Measurements from ENCODE around the gene AGAP2. TPM values are rescaled to one million over a fixed set of nuclear protein-coding genes. Genes with fewer than 3 reads are reported as not detected.

Gene AGAP2
- total RNA-seq, 4 donors from 2014 or later, result 0.29 to 6.3 (median 2.6) TPM

GRCh38 chr12:57725851-57726150 lies 12.7 kb downstream of the AGAP2 start:
- Histone ChIP-seq H3K27ac (peak overlapping the region in 1 of 2 donors; percentile 39), H3K27me3 (no peaks in the 10 kb centered on the region), H3K36me3 (no peaks in the 10 kb centered on the region), H3K4me3 (peak overlapping the region; percentile 53 to 59), H3K4me1 (no peaks in the 10 kb centered on the region), H3K9me3 (no peaks in the 10 kb centered on the region)
- DNase-seq, result no peak
- intact Hi-C loops (cut with DNase I; ENCODE audit: low total_unique reads), result no loop called here
- no peak for TF ChIP-seq POLR2A (IDR thresholded peaks at IDR 0.05)
- TF ChIP-seq CTCF (IDR thresholded peaks at IDR 0.05), result no peak

GRCh38 chr12:57724936-57725740 lies 13.4 kb downstream of the AGAP2 start:
- intact Hi-C loops (cut with DNase I; ENCODE audit: low total_unique reads), result no loop called here
- no peaks in the 10 kb centered on the region for H3K36me3 ChIP-seq
- no peak overlapping the region for H3K4me3 ChIP-seq
- DNase-seq, result no peak
- no peak overlapping the region for H3K27ac ChIP-seq
- TF ChIP-seq CTCF (IDR thresholded peaks at IDR 0.05), result no peak
- no peaks in the 10 kb centered on the region for H3K27me3 ChIP-seq
- H3K9me3 ChIP-seq, result no peaks in the 10 kb centered on the region
- H3K4me1 ChIP-seq, result no peaks in the 10 kb centered on the region

GRCh38 chr12:57724003-57724935 lies 14.3 kb downstream of the AGAP2 start:
- no peak for DNase-seq
- no peaks in the 10 kb centered on the region for H3K27me3 ChIP-seq
- intact Hi-C loops (cut with DNase I; ENCODE audit: low total_unique reads), result no loop called here
- TF ChIP-seq POLR2A (IDR thresholded peaks at IDR 0.05), result no peak
- no peak for TF ChIP-seq CTCF (IDR thresholded peaks at IDR 0.05)
- H3K4me1 ChIP-seq, result no peaks in the 10 kb centered on the region
- no peaks in the 10 kb centered on the region for H3K36me3 ChIP-seq
- no peak overlapping the region for H3K4me3 ChIP-seq
- no peaks in the 10 kb centered on the region for H3K9me3 ChIP-seq
- no peak overlapping the region for H3K27ac ChIP-seq

GRCh38 chr12:57723630-57723962 lies 14.9 kb downstream of the AGAP2 start:
- Histone ChIP-seq H3K4me1 (no peaks in the 10 kb centered on the region), H3K4me3 (no peak overlapping the region), H3K27ac (no peak overlapping the region), H3K36me3 (no peaks in the 10 kb centered on the region), H3K9me3 (no peaks in the 10 kb centered on the region), H3K27me3 (no peaks in the 10 kb centered on the region)
- intact Hi-C loops (cut with DNase I; ENCODE audit: low total_unique reads), result no loop called here
- DNase-seq, result no peak
- TF ChIP-seq POLR2A (IDR thresholded peaks at IDR 0.05), result no peak
- no peak for TF ChIP-seq CTCF (IDR thresholded peaks at IDR 0.05)
